Prostate gland (tissue), 2 donors: ENCODE results near the gene RPS10. TPM values are rescaled to one million over a fixed set of nuclear protein-coding genes. Genes with fewer than 3 reads are reported as not detected.
"Not testable (repeated sequence)": the region's sequence is repeated elsewhere in the genome, so short reads cannot be mapped to it uniquely, and the experiment has no call there.

Experiments
- DNase-seq: peaks from one replicate; pipeline ENCODE4 v3.0.0-alpha.2; 2019; ENCODE audit warnings: low spot score
- H3K27ac ChIP-seq, 2 donors: fragments of 200-600 bp; sonication (generic); 2 replicates each; pipeline ENCODE4 v1.5.1; 2017 to 2019
- H3K27me3 ChIP-seq: fragments of 200-600 bp; sonication (generic); replicated peaks from 2 replicates; pipeline ENCODE4 v1.5.1; 2019; ENCODE audit not compliant: insufficient read depth
- H3K36me3 ChIP-seq, 2 donors: fragments of 200-600 bp; sonication (generic); 1 replicate in 1 of 2; 2 replicates in 1 of 2; pipeline versions ENCODE4 v1.5.1 to v1.8.1; 2017 to 2019
- H3K4me1 ChIP-seq: fragments of 200-600 bp; sonication (generic); replicated peaks from 2 replicates; pipeline ENCODE4 v1.5.1; 2019
- H3K4me3 ChIP-seq, 2 donors: fragments of 200-600 bp; sonication (generic); 2 replicates each; pipeline ENCODE4 v1.5.1; 2017 to 2019
- H3K9me3 ChIP-seq: fragments of 200-600 bp; sonication (generic); 2 replicates; pipeline ENCODE4 v1.5.1; 2017
- POLR2A ChIP-seq: fragments of 450-650 bp; IDR thresholded peaks from one replicate; pipeline ENCODE4 v1.6.1; 2016; ENCODE audit warnings: antibody characterized with exemption, mild to moderate bottlenecking
- POLR2AphosphoS5 ChIP-seq: sonication (generic); formaldehyde crosslinking; IDR thresholded peaks from one replicate; pipeline ENCODE4 v1.6.1; 2017; ENCODE audit warnings: antibody characterized with exemption
- WGBS: methylation state at CpG from one replicate; pipeline ENCODE4 v1.1.5; 2018; 5-methylcytosine and 5-hydroxymethylcytosine counted together
- intact Hi-C: fragments of 100-400 bp; cut with DNase I; formaldehyde crosslinking; loops from one replicate; pipeline ENCODE4 v1.14.2; 2022
- total RNA-seq, 2 donors: library from RNA; depleted of rRNA; stranded (reverse); fragments of >200 nt; gene quantifications; one replicate each; pipeline ENCODE4 v1.1.0, GENCODE V29; 2016
- TF ChIP-seq, protein P1 (sequence below), 4 experiments: fragments of 200-600 bp in 2 of 4; fragments of 450-650 bp in 2 of 4; sonication (generic) in 2 of 4; IDR thresholded peaks; 1 replicate in 3 of 4; 2 replicates in 1 of 4; pipeline ENCODE4 v1.5.1; 2016 to 2019; ENCODE audit warnings: antibody characterized with exemption in 4 of 4, mild to moderate bottlenecking in 2 of 4, moderate library complexity in 2 of 4

RPS10 gene
- total RNA-seq, 2 donors from 2014 or later: 1,707 to 2,711 TPM

DNA sequence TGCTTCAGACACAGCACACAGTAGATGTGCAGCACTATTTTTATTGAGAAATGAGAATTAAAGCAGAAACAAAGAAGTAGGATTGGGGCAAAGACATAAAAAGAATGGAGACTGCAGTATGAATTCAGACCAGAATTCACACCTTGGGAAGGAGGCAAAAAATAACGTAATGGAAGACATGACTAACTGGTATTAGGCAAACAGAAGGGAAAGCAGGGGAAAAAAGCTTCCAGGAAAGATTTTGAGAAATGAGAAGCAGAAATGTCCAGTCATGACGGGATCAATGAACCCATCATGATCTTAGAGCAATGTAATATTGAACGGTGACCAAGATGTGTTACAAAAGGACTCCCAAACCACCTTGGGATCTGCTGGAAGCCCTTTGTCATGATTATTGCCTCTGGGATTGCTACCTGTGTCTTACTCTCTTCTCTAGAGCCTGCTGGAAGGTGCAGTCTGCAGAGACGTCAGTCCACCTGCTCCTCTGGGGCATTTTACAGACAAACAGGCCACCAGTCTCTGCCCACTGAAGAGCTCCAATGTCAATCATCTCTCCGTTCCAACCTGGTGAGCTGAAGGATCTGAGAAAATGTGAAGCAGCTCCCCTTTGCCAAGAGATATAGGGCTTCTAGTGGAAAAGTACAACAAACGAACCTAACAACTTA, 42.1 kb downstream of the RPS10 start:
- intact Hi-C loops: loop anchor here (10.0 kb wide), 1 partner anchor 49 kb away; no protein-coding TSS in a partner anchor
- DNase-seq: no peak

DNA sequence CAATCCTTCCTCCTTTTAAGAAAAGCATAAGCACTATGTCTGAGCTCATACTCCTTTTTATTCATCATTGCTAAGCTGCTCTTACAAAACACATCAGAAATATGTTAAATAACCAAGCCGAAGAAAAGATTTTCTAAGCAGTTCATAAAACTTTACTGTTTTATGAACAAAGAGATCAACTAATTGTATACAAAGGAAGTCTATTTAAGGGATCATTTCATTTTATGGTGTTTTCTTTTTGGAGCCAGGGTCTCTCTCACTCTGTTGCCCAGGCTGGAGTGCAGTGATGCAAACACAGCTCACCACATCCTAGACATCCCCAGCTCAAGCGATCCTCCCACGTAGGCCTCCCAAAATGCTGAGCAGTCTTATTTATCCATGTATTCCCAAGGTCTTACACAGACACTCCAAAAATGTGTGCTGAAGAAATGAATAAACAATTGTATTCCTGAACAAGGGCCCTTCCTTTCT, 42.7 kb downstream of the RPS10 start:
- no peak overlapping the region for H3K27ac ChIP-seq
- intact Hi-C loops: loop anchor here (10.0 kb wide), 1 partner anchor 48 kb away; no protein-coding TSS in a partner anchor
- TF ChIP-seq POLR2A (no peak), POLR2AphosphoS5 (no peak)
- TF ChIP-seq, protein P1, sequence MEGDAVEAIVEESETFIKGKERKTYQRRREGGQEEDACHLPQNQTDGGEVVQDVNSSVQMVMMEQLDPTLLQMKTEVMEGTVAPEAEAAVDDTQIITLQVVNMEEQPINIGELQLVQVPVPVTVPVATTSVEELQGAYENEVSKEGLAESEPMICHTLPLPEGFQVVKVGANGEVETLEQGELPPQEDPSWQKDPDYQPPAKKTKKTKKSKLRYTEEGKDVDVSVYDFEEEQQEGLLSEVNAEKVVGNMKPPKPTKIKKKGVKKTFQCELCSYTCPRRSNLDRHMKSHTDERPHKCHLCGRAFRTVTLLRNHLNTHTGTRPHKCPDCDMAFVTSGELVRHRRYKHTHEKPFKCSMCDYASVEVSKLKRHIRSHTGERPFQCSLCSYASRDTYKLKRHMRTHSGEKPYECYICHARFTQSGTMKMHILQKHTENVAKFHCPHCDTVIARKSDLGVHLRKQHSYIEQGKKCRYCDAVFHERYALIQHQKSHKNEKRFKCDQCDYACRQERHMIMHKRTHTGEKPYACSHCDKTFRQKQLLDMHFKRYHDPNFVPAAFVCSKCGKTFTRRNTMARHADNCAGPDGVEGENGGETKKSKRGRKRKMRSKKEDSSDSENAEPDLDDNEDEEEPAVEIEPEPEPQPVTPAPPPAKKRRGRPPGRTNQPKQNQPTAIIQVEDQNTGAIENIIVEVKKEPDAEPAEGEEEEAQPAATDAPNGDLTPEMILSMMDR (IDR thresholded peaks at IDR 0.05): no peak
- 26% methylated on average over 3 of the region's 3 CpGs for WGBS
- H3K4me1 ChIP-seq: no peaks in the 10 kb centered on the region
- no peaks in the 10 kb centered on the region for H3K27me3 ChIP-seq
- no peak for DNase-seq
- no peaks in the 10 kb centered on the region for H3K9me3 ChIP-seq
- no peak overlapping the region for H3K4me3 ChIP-seq
- no peaks in the 10 kb centered on the region for H3K36me3 ChIP-seq

More for the DNA sequence above, 42.1 kb downstream of the RPS10 start:
- WGBS: 68% methylated on average over 6 of the region's 6 CpGs
- Histone ChIP-seq H3K27me3 (no peaks in the 10 kb centered on the region), H3K36me3 (no peaks in the 10 kb centered on the region), H3K27ac (no peak overlapping the region), H3K4me3 (no peak overlapping the region), H3K4me1 (no peaks in the 10 kb centered on the region), H3K9me3 (no peaks in the 10 kb centered on the region)
- TF ChIP-seq, protein P1 (IDR thresholded peaks at IDR 0.05): no peak
- TF ChIP-seq POLR2AphosphoS5: no peak
- no peak for TF ChIP-seq POLR2A

DNA sequence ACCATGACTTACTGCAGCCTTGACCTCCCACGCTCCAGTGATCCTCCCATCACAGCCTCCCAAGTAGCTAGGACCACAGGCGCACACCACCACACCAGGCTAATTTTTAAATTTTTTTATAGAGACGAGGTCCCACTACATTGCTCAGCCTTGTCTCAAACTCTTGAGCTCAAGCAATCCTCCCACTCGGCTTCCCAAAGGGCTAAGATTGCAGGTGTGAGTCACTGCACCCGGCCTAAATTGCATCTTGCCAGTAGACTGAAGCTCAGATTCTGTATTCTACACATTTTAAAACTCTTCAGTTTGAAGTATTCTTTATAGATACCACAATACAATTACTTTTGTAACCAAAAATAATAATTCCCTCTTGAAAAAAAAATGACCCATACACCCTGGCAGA, 44.8 kb downstream of the RPS10 start:
- 93% methylated on average over 5 of the region's 5 CpGs for WGBS
- H3K4me3 ChIP-seq: no peak overlapping the region
- no peak overlapping the region for H3K27ac ChIP-seq
- H3K9me3 ChIP-seq: no peaks in the 10 kb centered on the region
- no peaks in the 10 kb centered on the region for H3K4me1 ChIP-seq
- H3K27me3 ChIP-seq: no peaks in the 10 kb centered on the region
- H3K36me3 ChIP-seq: no peaks in the 10 kb centered on the region
- intact Hi-C loops: loop anchor here (10.0 kb wide), 1 partner anchor 46 kb away; no protein-coding TSS in a partner anchor
- DNase-seq: no peak
- TF ChIP-seq POLR2AphosphoS5: no peak
- TF ChIP-seq POLR2A: no peak
- TF ChIP-seq, protein P1 (IDR thresholded peaks at IDR 0.05): no peak

DNA sequence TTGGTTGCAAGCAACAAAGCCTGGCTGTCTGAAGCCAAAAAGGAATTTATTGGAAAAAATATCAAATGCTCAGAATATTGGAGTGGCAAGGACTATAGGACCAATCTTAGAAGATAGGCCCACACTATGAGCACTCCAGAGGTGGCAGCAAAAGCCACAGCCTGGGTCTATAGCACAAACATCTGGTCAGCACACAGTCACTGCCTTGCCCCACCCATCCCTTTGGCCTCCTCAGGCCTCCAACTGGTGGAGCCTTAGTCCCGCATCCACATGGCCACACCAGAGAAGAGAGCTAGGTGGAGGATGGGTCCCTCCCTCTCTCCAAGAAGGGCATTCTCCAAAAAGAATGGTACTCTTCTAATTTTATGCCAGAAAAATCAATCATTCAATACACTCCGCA, 47.4 kb downstream of the RPS10 start:
- H3K9me3 ChIP-seq: no peaks in the 10 kb centered on the region
- no peaks in the 10 kb centered on the region for H3K27me3 ChIP-seq
- no peak for DNase-seq
- no peaks in the 10 kb centered on the region for H3K36me3 ChIP-seq
- TF ChIP-seq, protein P1 (IDR thresholded peaks at IDR 0.05): no peak
- TF ChIP-seq POLR2AphosphoS5 (no peak), POLR2A (no peak)
- H3K27ac ChIP-seq: no peak overlapping the region
- WGBS: 95% methylated on average over 2 of the region's 2 CpGs
- H3K4me1 ChIP-seq: no peaks in the 10 kb centered on the region
- intact Hi-C loops: no loop called here
- no peak overlapping the region for H3K4me3 ChIP-seq

DNA sequence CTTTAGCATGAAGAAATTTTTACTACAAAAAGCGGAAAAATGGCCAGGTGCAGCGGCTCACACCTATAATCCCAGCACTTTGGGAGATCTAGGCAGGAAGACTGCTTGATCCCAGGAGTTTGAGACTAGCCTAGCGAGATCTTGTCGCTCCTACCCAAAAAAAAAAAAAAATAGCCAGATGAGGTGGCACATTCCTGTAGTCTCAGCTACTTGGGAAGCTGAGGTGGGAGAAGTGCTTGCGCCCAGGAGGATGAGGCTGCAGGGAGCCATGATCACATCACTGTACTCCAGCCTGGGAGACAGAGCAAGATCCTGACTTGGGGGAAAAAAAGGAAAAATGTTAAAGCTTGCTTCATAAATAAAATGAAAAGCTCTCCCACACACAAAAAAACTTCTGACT, 47.9 kb downstream of the RPS10 start:
- Histone ChIP-seq H3K4me3 (no peak overlapping the region), H3K9me3 (no peaks in the 10 kb centered on the region), H3K4me1 (no peaks in the 10 kb centered on the region), H3K36me3 (no peaks in the 10 kb centered on the region), H3K27me3 (no peaks in the 10 kb centered on the region), H3K27ac (no peak overlapping the region)
- WGBS: 97% methylated on average over 5 of the region's 5 CpGs
- TF ChIP-seq POLR2A: no peak
- TF ChIP-seq, protein P1 (IDR thresholded peaks at IDR 0.05): no peak
- no peak for TF ChIP-seq POLR2AphosphoS5
- no peak for DNase-seq
- intact Hi-C loops: no loop called here

- H3K27me3 ChIP-seq, H3K27ac ChIP-seq, DNase-seq, intact Hi-C loops, H3K4me3 ChIP-seq, H3K9me3 ChIP-seq, H3K4me1 ChIP-seq, H3K36me3 ChIP-seq: not testable (repeated sequence)
- 87% methylated on average over 5 of the region's 5 CpGs for WGBS
These were observed 48.3 kb downstream of the RPS10 start for GRCh38 chr6:34377571-34377970.
